HG03571 (cell line): ENCODE data around the gene CTNNA3.

ENCODE experiments used
- ATAC-seq: cut with Tn5 transposase; IDR thresholded peaks from one replicate; pipeline ENCODE4 v1.9.1; 2021; ENCODE audit not compliant: unreplicated experiment

The CTNNA3 gene

DNA sequence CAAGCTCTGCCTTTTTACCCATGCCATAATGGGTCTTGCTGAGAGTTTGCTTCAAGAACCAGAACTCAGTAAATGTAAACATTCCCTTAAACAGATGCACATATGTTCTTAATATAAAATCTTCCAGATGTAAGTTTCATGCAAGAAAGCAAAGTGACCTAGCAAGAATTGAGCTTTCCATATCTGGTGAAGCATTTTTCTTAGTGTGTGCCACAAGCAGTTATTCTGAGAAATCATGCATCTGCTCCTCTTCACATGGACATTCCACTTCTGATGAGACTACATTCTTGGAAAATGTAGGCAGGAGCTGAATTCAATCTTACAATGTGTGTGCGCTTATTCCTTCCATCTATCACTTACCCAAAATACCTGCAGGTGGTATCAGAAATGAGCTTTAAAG is 997.9 kb downstream of the CTNNA3 start:
- ATAC-seq, result no peak

DNA sequence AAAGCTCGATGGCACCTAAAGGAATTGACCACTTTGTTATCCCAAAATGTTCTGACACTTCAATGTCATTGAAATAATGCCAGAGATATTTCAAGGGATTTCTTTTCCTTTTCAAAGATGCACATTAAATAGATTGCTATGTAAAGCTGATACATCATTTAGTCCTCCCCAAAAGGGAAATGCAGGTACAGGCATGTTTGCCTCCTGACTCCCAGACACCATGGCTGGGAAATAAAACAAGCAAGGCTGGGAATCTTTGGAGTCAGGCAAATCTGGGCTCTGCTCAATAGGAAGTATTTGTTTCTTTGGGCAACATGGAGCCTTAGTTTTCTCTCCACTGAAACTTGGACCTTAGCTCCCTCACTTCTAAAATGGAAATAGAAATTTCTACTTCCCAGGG is 1000.9 kb downstream of the CTNNA3 start:
- no peak for ATAC-seq

DNA sequence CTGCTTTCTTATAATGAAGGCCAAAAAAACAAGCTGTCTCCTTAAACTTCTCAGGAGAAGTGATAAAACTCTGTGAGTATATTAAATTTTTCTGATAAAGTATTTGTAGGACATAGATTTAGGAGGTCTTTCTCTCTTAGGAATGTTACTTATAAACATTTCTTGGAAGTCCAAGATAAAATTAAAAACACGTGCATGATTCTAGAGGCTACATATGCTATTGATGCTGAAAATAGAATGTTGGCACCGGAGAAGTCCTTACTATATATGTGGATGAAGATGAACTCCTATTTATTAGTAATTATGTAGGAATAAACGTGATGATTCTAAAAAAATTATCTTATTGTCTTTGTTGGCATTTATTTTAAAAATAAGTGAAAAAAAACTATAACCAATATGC is 1011.4 kb downstream of the CTNNA3 start:
- no peak for ATAC-seq

DNA sequence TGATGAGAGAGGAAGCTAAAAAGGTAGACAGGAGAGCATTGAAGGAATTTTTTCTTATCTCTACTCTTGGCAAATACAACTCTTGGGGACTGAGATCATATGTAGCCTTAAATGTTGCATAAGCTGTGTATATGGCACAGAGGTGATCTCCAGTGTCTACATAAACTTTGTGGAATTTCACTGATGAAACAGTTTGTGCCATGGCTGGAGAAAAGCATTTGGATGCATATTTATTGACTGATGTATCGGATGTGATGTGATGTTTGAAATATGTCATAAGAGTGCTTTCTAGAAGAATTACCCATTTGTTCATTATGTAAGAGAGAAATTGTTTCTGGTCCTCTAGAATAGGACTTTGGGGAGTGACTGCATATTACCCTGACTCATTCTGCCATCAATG is 1015.1 kb downstream of the CTNNA3 start:
- no peak for ATAC-seq

DNA sequence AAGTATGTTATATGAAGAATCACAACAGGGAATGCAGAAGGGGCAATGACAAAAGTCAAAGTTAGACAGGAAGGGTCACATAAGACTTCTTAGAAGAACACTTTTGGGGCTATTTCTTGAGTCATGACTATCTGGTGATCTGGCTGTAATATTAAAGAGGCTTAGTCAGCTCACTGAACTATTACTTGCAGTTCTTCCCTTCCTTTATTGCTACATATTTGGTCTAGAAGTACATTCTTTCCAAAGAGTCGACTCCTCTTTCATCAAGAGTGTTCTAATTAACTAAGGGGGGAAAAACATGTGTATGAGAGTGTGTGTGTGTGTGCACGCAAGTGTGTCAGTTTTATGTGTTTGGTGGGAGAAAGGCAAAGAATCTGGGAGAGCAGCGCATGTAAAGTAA is 1017.5 kb downstream of the CTNNA3 start:
- no peak for ATAC-seq

DNA sequence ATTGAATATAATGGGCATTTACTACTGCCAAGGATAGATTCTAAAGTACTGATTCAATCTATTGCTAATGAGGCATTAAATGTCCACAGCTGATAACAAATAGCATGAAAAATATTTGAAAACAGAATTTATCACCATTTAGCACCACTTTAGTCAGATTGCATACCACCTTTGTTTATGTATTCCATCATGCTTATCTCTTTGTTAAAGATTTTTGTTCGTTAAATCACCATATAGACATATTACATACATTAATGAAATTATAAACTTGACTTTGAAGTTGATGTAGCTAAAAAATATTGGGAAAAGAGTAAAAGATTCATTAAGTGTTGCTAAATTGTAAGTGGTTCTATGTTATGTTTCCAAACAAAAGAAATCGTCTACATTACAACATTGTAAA is 1022.9 kb downstream of the CTNNA3 start:
- ATAC-seq, result no peak

DNA sequence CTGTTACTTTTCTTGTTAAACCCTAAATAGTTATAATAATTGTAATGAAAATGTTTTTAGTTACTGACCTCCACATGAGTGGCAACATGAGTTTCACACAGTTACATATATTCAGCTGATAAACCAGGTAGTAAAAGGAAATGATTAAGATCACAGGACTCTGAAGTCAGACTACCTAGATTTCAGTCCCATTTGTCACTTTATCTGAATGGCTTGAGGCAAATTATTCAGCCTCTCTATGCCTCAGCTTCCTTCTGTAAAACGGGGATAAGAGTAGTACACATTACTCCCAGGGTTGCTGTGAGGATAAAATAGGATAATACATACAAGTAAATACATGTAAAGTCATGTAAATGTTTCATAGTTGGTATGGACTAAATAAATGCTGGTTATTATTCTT is 1024.4 kb downstream of the CTNNA3 start:
- ATAC-seq, result no peak

DNA sequence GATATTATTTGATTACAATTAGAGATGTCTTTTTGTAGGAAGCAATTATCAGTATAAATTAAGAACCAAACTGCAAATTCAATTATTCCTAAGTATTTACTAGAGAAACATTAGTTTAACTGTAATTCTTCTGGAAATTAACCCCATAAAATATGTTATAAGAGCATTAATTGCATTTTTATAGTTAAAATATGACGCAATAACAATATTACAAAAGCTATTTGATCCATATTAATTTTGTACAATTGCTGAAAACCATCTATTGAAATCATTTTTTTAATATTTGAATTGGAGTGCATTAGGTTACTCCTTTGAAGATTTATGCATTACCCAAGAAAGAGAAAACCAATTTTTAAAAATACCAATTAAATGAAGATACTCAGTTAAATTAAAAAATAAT is 1024.9 kb downstream of the CTNNA3 start:
- no peak for ATAC-seq

DNA sequence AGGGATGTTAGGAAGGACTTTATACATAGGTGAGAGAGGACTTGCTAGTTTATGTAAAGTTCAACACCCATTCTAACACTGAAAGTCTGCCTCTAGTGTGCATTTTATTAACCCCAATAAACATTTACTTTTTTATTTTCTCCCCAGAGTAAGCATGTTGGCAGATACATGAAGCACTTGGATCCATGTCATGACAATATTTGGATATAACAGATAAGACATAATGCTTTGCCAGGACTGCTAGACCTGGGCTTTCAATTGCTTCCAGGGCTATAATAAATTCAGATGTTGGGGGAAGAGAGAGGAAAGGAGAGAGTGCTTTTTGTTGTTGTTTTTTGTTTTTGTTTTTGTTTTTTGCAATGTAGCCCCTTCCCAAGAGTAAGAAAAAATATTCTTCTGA is 1039.5 kb downstream of the CTNNA3 start:
- no peak for ATAC-seq

DNA sequence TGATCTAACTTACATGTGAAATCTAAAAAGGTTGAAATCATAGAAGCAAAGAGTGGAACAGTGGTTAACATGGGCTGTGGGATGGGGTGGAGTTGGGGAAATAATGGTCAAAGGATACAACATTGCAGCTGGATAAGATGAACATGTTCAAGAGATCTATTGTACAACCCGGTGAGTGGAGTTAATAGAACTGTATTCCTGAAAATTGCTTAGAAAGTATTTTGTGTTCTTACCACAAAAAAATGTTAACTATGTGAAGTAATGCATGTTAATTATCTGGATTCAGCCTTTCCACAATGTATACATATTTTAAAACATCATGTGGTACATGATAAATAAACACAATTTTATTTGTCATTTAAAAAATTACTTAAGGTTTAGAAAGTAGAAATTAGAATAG is 1041.1 kb downstream of the CTNNA3 start:
- no peak for ATAC-seq

DNA sequence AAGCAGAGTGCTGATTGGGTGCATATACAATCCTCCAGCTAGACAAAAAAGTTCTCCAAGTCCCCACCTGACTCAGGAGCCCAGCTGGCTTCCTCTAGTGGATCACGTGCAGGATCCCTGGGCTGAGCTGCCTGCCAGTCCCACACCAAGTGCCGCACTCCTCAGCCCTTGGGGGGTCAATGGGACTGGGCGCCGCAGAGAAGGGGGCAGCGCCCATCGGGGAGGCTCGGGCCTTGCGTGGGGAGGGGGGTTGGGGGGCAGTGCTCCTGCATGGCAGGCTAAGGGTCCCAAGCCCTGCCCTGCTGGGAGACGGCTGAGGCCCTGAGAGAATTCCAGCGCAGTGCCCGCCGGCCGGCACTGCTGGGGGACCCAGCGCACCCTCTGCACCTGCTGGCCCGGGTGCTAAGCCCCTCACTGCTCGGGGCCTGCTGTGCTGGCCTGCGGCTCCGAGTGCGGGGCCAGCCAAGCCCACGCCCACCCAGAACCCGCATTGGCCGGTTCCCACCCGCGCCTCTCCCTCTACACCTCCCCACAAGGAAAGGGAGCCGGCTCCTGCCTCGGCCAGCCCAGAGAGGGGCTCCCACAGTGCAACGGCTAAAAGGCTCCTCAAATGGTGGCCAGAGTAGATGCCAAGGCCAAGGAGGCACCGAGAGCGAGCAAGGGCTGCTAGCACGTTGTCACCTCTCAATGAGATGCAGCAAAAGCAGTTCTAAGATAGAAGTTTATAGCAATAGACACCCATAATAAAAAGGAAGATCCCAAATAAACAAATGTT is 1044.5 kb downstream of the CTNNA3 start:
- no peak for ATAC-seq

DNA sequence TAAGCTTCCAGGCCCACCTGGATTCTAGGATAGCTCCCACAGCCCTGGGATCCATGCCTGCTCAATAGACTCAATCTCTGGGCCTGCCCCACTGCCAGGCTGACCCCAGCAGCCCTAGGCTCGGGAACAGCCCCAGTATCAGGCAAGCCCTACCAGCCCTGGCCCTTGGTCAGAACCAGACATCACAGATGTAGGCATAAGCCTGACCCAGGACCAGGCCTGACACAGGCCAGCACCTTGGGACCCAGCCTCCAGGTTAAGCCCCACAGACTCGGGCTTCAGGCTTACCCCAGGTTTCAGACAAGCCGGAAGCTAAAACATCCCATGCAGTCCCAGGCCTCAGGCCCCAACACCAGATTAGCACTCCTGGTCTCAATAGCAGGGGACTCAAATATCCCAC is 1046.4 kb downstream of the CTNNA3 start:
- ATAC-seq, result no peak

DNA sequence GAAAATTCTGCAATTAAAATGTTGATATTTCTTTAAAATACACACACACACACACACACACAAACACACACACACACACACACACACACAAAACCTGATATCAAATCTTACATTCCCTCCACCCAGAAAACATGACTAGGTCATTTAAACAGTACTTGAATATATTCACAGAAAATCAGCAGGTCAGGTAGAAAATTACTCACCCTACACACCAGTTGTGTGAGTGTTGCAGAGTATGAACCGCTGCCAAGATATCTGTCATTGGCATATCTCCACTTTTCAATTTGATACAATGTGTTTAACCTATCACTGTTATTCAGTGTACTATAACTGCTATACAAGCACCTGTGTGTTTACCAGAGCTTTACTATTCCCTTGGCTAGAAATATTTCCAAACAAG is 1053.8 kb downstream of the CTNNA3 start:
- no peak for ATAC-seq

DNA sequence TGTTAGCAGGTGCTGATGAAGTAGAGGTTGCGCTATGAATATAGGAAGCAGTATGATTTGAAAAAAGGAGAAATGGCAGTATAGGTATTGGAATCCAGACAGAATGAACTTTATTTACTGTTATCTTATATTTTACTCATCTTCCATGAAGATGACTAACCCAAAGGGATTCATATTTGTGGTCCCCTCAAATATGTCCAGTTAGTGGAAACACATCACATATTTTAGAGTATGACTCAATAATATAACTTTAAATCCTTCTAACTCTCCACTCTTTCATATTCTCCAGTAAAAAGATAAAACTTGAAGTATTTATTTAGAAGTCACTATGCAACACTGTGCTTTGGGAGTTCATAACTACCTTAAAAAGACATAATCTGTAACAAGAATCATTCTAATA is 1056.6 kb downstream of the CTNNA3 start:
- ATAC-seq, result no peak

DNA sequence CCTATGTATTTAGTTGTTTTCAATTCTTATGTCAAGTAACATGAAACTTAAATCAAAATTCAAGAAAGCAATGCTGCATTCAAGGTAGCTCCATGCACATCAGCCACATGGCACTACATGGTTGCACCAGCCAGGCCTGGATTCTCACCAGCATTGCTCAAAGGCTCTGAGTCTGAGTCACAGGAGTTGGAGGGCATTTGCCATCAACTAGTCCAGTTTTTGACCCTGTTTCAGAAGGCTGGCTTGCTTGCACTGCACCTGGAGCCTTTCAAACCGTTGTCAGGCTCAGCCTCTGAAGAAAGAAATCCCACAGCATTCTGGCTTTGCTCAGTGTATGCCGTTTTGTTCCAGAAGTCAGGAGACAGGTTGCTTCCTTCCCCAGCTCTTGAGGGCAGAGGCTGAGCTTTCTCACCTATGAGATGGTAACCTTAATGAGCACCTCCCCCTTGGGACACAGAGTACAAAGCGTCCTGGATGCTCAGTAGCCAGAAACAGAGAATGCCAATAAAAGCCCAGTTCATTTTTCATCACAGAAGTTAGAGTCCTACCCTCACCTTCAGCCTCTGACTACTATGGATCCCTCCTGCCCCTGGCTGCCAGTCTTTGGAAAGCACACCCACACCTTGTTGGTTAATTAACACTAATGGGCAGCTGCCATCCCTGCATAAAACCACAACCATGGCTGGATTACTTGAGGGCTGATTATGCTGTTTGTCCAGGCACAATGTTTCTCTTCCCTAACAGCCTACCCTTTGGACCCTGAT is 1058.5 kb downstream of the CTNNA3 start:
- ATAC-seq, result no peak

DNA sequence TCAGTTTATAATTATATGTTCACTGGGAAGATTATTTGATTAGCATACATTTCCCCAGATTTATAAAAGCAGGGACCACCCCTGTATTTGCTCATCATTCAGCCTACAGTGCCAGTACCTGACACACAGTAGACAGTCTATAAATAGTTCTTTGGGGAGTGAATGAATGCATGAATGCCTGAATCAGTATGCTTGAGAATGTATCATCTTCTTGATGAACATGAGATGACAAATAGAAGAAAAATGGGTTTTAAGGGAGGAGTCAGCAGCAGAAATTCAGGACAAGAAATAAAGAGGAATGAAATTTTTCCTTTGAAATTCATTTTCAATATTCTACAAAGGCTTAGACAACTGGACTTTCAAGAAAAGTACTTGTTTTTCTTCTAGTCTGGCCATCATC is 1066.0 kb downstream of the CTNNA3 start:
- no peak for ATAC-seq

DNA sequence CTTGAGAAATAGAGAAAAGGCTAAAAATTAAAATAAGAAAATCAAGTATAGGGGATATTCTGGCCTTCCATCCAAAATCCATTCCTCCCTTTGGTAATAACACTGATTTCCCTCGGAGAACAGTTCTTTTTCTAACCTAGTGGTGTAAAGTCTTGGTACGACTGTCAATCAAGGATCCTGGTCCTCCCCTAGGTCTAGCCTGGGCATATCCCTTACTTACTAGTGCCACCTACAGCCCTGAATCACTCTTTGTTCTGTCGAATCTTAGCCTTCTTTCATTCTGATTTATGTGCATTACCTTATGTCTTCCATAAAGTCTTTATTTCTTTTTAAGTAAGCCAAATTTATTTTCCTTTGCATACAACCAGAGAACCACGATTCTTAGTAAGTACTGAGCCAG is 1068.8 kb downstream of the CTNNA3 start:
- ATAC-seq, result no peak

DNA sequence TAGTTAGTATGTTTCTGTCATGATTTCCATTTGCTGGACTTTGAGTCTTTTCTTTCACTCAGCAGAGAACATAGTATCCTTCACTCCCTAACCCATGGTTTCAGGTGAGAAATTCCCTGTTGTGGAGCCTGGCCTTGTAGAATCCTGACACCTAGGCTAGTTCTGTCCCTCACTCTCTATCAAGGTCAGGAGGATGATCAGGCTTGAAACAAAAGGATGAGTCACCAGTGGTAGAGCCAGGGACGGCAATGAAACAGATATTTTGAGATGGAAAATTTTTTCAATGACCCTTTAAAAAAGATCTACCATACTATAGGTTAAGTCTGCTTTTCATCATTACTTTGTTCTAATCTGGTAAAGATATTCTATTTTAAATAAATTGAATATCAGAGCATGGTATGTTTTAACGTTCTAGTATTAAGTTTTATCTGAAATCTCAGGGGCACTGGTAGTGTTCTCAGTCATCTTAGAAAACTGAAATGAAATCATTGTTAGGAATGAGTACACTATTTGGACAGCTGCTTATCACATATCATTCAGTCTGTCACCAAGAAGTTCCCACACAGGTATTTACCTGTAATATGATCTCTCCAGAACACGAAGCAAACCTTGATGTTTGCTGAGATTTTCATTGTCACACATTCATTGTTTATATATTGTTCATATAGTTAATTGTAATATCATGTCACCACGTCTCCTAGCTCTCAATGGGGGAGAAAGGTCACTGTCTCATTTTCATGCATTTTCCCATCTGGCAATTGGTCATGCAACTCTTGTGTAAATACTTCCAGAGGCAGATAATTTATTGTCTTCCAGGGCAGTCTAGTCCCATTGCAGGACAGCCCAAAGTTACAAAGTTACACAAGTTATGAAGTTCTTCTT is 1070.0 kb downstream of the CTNNA3 start:
- ATAC-seq, result no peak

DNA sequence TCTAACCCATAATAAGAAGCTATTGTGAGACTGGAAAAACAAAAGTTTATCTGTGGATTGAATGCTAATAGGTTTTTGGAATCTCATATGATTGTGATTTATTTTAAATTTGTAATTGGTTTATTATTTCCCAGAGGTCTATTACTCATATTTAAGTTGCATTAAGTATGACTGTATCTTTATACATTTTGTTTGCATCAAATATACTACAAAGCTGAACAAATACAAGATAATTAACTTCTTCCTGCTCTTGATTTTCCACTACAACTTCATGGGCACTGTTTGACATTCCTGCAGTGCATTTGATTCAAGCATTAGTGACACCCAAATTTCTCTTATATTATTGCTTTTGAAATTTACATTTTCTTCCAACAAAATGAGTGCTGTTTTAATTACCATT is 1073.9 kb downstream of the CTNNA3 start:
- ATAC-seq, result no peak

DNA sequence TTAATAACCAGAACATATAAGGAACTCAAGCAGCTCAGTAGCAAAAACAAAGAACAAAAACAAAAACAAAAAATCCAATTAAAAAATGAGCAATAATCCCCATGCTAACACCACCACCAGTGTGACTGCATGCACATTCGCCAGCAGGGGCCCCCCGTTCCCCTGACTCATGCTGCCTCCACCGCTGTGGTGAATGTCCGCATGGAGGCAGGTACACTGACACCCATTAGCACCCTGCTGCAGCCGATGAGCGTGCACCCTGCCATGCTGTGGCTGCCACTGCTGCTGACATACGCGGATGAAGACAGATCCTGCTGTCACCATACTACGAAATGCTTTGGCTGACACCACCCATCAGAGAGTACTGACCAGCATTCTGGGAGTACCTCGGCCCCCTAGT is 1091.8 kb downstream of the CTNNA3 start:
- ATAC-seq, result no peak

DNA sequence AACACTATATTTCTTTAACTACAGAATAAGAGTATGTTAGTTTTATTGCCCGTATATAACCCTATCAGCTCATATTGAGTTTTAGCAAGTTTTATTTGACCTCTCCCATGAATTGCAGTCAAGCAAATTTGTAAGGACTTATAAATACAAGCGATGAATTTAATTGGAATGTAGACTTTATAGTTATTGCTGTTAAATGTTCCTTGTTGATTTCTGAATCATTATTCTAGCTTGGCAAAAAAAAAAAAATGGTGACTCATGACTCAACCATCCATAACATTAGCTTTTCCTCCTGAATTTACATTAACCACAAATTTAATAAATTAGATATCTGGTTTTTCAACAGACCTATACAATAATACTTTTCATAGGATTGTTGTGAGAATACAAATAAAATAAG is 1104.1 kb downstream of the CTNNA3 start:
- ATAC-seq, result no peak

DNA sequence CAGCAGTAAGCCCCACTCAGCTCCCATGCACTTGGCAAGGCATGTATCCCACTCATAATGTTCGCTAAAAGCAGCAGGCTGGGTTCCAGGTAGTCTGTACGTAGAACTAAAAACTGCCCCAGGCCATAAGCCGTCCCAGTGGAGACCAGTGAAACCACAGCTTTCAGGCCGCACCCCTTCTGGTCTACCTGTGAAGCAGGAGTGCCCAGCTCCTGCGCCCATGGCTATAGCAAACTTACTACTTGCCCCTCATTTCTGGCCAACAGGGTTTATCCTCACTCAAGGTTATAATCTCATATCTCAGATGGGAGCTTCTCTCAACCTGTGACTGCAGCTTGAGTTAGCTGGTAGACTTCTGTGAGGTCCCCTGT is 1108.3 kb downstream of the CTNNA3 start:
- ATAC-seq, result no peak
